Measurements from ENCODE around the gene TBC1D23. TPM values are rescaled to one million over a fixed set of nuclear protein-coding genes. Genes with fewer than 3 reads are reported as not detected.

The TBC1D23 gene
- total RNA-seq, 1 donor from 2014 or later, result 35.3 TPM

DNA sequence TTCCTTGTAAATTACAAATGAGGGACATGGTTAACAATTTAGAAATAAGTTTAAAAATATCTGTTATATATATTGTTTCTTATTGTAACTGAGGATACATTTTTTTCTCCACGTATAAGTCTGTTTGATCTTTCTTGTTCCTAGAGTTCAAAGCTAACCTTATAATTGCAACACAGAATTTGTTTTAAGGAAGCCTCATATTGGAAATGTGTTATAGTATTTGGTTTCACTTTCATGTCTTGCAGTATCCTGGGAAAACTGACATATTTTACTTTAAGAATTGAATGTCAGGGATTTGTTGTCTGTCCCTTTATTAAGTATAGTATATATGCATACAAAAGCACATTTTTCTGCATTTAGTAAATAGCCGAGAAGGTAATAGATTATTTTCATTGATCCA is 50.2 kb downstream of the TBC1D23 start:
- no peak for DNase-seq (ENCODE audit: extremely low spot score, unreplicated experiment)
- H3K36me3 Mint-ChIP-seq (ENCODE audit: unreplicated experiment), result peaks cover 24% of the 10 kb centered on the region
- no peak for TF ChIP-seq CTCF (IDR thresholded peaks at IDR 0.05)
- no peak overlapping the region for H3K4me3 Mint-ChIP-seq (ENCODE audit: unreplicated experiment)
- H3K27ac Mint-ChIP-seq (ENCODE audit: unreplicated experiment), result no peak overlapping the region
- no peaks in the 10 kb centered on the region for H3K27me3 Mint-ChIP-seq (ENCODE audit: unreplicated experiment)
- no peaks in the 10 kb centered on the region for H3K9me3 Mint-ChIP-seq (ENCODE audit: unreplicated experiment)
- peaks cover 10% of the 10 kb centered on the region for H3K4me1 Mint-ChIP-seq (ENCODE audit: unreplicated experiment)

- no peak for DNase-seq (ENCODE audit: extremely low spot score, unreplicated experiment)
- Mint-ChIP-seq H3K27ac (ENCODE audit: unreplicated experiment) (peak overlapping the region; percentile 50), H3K4me1 (ENCODE audit: unreplicated experiment) (peaks cover 7% of the 10 kb centered on the region)
Observed at GRCh38 chr3:100316641-100317069, 55.9 kb downstream of the TBC1D23 start.

DNA sequence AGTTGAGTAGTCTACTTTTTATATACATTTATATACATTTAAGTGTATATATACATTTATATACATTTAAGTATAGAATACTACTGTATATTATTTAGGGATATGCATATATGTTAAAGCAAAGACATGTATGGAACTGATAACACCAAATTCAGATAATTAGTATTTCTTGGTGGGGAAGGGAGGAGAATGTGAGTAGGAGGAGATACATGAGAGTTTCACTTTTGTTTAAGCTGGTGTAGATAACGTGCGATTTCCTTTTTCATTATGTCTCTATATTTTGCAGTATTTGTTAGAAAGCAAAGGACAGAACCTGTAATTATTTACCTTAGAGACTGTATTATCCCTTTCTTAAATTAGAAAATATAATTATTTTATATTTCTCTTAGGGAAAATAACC is 57.1 kb downstream of the TBC1D23 start:
- no peak for DNase-seq (ENCODE audit: extremely low spot score, unreplicated experiment)
- Mint-ChIP-seq H3K36me3 (ENCODE audit: unreplicated experiment) (peaks cover 16% of the 10 kb centered on the region), H3K4me1 (ENCODE audit: unreplicated experiment) (peaks cover 6% of the 10 kb centered on the region), H3K27me3 (ENCODE audit: unreplicated experiment) (no peaks in the 10 kb centered on the region), H3K27ac (ENCODE audit: unreplicated experiment) (no peak overlapping the region), H3K4me3 (ENCODE audit: unreplicated experiment) (no peak overlapping the region), H3K9me3 (ENCODE audit: unreplicated experiment) (no peaks in the 10 kb centered on the region)
- no peak for TF ChIP-seq CTCF (IDR thresholded peaks at IDR 0.05)

More at GRCh38 chr3:100316641-100317069, 55.9 kb downstream of the TBC1D23 start:
- Mint-ChIP-seq H3K27me3 (ENCODE audit: unreplicated experiment) (no peaks in the 10 kb centered on the region), H3K9me3 (ENCODE audit: unreplicated experiment) (no peaks in the 10 kb centered on the region), H3K4me3 (ENCODE audit: unreplicated experiment) (no peak overlapping the region), H3K36me3 (ENCODE audit: unreplicated experiment) (peaks cover 16% of the 10 kb centered on the region)
- peak; percentile 76 for TF ChIP-seq CTCF (IDR thresholded peaks at IDR 0.05)

GRCh38 chr3:100319951-100320350 is 59.2 kb downstream of the TBC1D23 start:
- no peak for DNase-seq (ENCODE audit: extremely low spot score, unreplicated experiment)
- Mint-ChIP-seq H3K4me3 (ENCODE audit: unreplicated experiment) (no peak overlapping the region), H3K27ac (ENCODE audit: unreplicated experiment) (no peak overlapping the region), H3K9me3 (ENCODE audit: unreplicated experiment) (no peaks in the 10 kb centered on the region), H3K36me3 (ENCODE audit: unreplicated experiment) (peaks cover 10% of the 10 kb centered on the region), H3K27me3 (ENCODE audit: unreplicated experiment) (no peaks in the 10 kb centered on the region), H3K4me1 (ENCODE audit: unreplicated experiment) (peaks cover 6% of the 10 kb centered on the region)
- no peak for TF ChIP-seq CTCF (IDR thresholded peaks at IDR 0.05)

DNA sequence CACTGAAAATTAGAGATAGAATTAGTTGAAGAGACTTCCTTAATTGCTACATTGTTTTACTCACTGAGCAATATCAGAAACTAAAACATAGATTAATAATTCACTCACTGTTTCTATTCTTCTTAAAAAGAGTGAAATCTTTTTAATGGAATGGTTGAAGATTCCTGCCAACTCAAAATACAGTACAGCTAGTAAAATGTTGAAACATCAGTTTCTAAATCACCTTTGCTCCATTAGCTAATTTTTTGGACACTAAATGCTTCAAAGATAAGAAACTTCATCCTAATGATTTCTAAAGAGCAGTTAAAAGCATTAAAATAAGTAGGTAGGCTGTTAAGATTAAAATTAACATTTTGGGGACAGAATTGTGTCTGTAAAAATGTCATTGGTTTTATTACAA is 63.3 kb downstream of the TBC1D23 start:
- H3K4me1 Mint-ChIP-seq (ENCODE audit: unreplicated experiment), result no peaks in the 10 kb centered on the region
- H3K4me3 Mint-ChIP-seq (ENCODE audit: unreplicated experiment), result no peak overlapping the region
- H3K9me3 Mint-ChIP-seq (ENCODE audit: unreplicated experiment), result peaks cover 7% of the 10 kb centered on the region
- DNase-seq (ENCODE audit: extremely low spot score, unreplicated experiment), result no peak
- no peak overlapping the region for H3K27ac Mint-ChIP-seq (ENCODE audit: unreplicated experiment)
- peaks cover 30% of the 10 kb centered on the region for H3K36me3 Mint-ChIP-seq (ENCODE audit: unreplicated experiment)
- no peak for TF ChIP-seq CTCF (IDR thresholded peaks at IDR 0.05)
- no peaks in the 10 kb centered on the region for H3K27me3 Mint-ChIP-seq (ENCODE audit: unreplicated experiment)

All from osteocyte (in vitro differentiated cells).